Neural cell (in vitro differentiated cells): ENCODE data around the gene INPP5F. TPM values are rescaled to one million over a fixed set of nuclear protein-coding genes. Genes with fewer than 3 reads are reported as not detected.

Source experiments
- H2AFZ ChIP-seq: fragments of 200-600, 300-800 bp; sonication (generic), shearing (Covaris generic); 2 replicates; pipeline ENCODE4 v1.6.0; 2014; ENCODE audit warnings: low read depth, mild to moderate bottlenecking, antibody characterized with exemption, low read length, moderate library complexity
- H3F3A ChIP-seq: fragments of 200-600 bp; shearing (Covaris generic); 2 replicates; pipeline ENCODE4 v1.6.1; 2016; ENCODE audit warnings: mild to moderate bottlenecking, moderate library complexity, mixed read lengths, antibody characterized with exemption, low read length; ENCODE audit not compliant: insufficient read depth, poor library complexity, severe bottlenecking
- H3K27ac ChIP-seq: fragments of 200-600, 300-800 bp; sonication (generic), shearing (Covaris generic); 2 replicates; pipeline ENCODE4 v1.5.1; 2014; ENCODE audit warnings: mild to moderate bottlenecking, low read length, moderate library complexity
- H3K27me3 ChIP-seq: fragments of 300-800, 200-600 bp; sonication (generic), shearing (Covaris generic); 2 replicates; pipeline ENCODE4 v1.6.0; 2014; ENCODE audit warnings: mild to moderate bottlenecking, low read depth, low read length, moderate library complexity; ENCODE audit not compliant: insufficient read depth
- H3K36me3 ChIP-seq: fragments of 300-800, 200-600 bp; sonication (generic), shearing (Covaris generic); 2 replicates; pipeline ENCODE4 v1.5.1; 2014; ENCODE audit warnings: mild to moderate bottlenecking, antibody characterized with exemption, low read length, moderate library complexity; ENCODE audit not compliant: insufficient read depth
- H3K4me2 ChIP-seq: fragments of 300-800, 200-600 bp; sonication (generic), shearing (Covaris generic); 2 replicates; pipeline ENCODE4 v1.6.0; 2014; ENCODE audit warnings: mild to moderate bottlenecking, low read length
- H3K4me3 ChIP-seq: fragments of 300-800, 200-600 bp; sonication (generic), shearing (Covaris generic); 2 replicates; pipeline ENCODE4 v1.5.1; 2014; ENCODE audit warnings: mild to moderate bottlenecking, low read length, moderate library complexity
- H3K79me2 ChIP-seq: fragments of 200-600 bp; shearing (Covaris generic); replicated peaks from 2 replicates; pipeline ENCODE4 v1.6.0; 2014; ENCODE audit warnings: mild to moderate bottlenecking, low read length, moderate library complexity; ENCODE audit not compliant: insufficient read depth
- H3K9ac ChIP-seq: fragments of 300-800, 200-600 bp; sonication (generic), shearing (Covaris generic); 2 replicates; pipeline ENCODE4 v1.6.1; 2016; ENCODE audit warnings: mild to moderate bottlenecking, low read length, mixed read lengths
- H3K9me2 ChIP-seq: fragments of 200-600 bp; shearing (Covaris generic); 2 replicates; pipeline ENCODE4 v1.6.1; 2016; ENCODE audit warnings: mild to moderate bottlenecking, low read length, mixed read lengths; ENCODE audit not compliant: insufficient read depth
- H3K9me3 ChIP-seq: fragments of 200-600, 300-800 bp; sonication (generic), shearing (Covaris generic); 2 replicates; pipeline ENCODE4 v1.6.1; 2016; ENCODE audit warnings: mild to moderate bottlenecking, mixed run types, low read length, moderate library complexity, mixed read lengths
- H4K20me1 ChIP-seq: fragments of 200-600 bp; shearing (Covaris generic); 2 replicates; pipeline ENCODE4 v1.6.1; 2016; ENCODE audit warnings: mild to moderate bottlenecking, mixed run types; ENCODE audit not compliant: insufficient read depth
- CTCF ChIP-seq: fragments of 450-650 bp; IDR thresholded peaks from 2 replicates; pipeline ENCODE4 v1.5.1; 2014; ENCODE audit warnings: antibody characterized with exemption, mild to moderate bottlenecking, moderate library complexity; ENCODE audit not compliant: poor library complexity, severe bottlenecking
- EP300 ChIP-seq: fragments of 450-650 bp; conservative IDR thresholded peaks from 2 replicates; pipeline ENCODE4 v1.6.1; 2014; ENCODE audit warnings: antibody characterized with exemption, mild to moderate bottlenecking, moderate library complexity; ENCODE audit not compliant: poor library complexity, severe bottlenecking
- EZH2 ChIP-seq: fragments of 200-600, 300-800 bp; shearing (Covaris generic), sonication (generic); IDR thresholded peaks from 2 replicates; pipeline ENCODE4 v1.6.1; 2014; ENCODE audit warnings: antibody characterized with exemption, low read length, borderline replicate concordance, mild to moderate bottlenecking; ENCODE audit not compliant: insufficient read depth, poor library complexity, severe bottlenecking
- MXI1 ChIP-seq: fragments of 450-650 bp; conservative IDR thresholded peaks from 2 replicates; pipeline ENCODE4 v1.6.1; 2014; ENCODE audit warnings: antibody characterized with exemption, mild to moderate bottlenecking; ENCODE audit not compliant: poor library complexity, severe bottlenecking
- POLR2AphosphoS5 ChIP-seq: IDR thresholded peaks from 2 replicates; pipeline ENCODE4 v1.6.1; 2012
- RAD21 ChIP-seq: fragments of 450-650 bp; conservative IDR thresholded peaks from 2 replicates; pipeline ENCODE4 v1.6.1; 2014; ENCODE audit warnings: antibody characterized with exemption, mild to moderate bottlenecking, moderate library complexity
- REST ChIP-seq: IDR thresholded peaks from 2 replicates; pipeline ENCODE4 v1.6.1; 2012; ENCODE audit warnings: borderline replicate concordance
- SMC3 ChIP-seq: fragments of 450-650 bp; conservative IDR thresholded peaks from 2 replicates; pipeline ENCODE4 v1.6.1; 2014; ENCODE audit warnings: antibody characterized with exemption, mild to moderate bottlenecking, moderate library complexity; ENCODE audit not compliant: poor library complexity
- TAF1 ChIP-seq: IDR thresholded peaks from 2 replicates; pipeline ENCODE4 v1.6.1; 2012; ENCODE audit warnings: low read depth
- polyA plus RNA-seq: library from polyadenylated mRNA; depleted of rRNA; stranded (reverse); fragments of >200 nt; gene quantifications from 2 replicates; pipeline ENCODE4 v1.2.3, GENCODE V29; 2014

The INPP5F gene
- polyA plus RNA-seq, 1 donor from 2014 or later, result 114 TPM

- Histone ChIP-seq H3K79me2 (no peaks in the 10 kb centered on the region), H3K4me3 (no peak overlapping the region), H3F3A (no peaks in the 10 kb centered on the region), H4K20me1 (no peaks in the 10 kb centered on the region), H3K36me3 (no peaks in the 10 kb centered on the region), H3K27ac (no peak overlapping the region), H3K9me3 (no peaks in the 10 kb centered on the region), H2AFZ (no peak overlapping the region), H3K9me2 (no peaks in the 10 kb centered on the region), H3K9ac (no peak overlapping the region), H3K27me3 (no peaks in the 10 kb centered on the region), H3K4me2 (no peak overlapping the region)
- TF ChIP-seq EP300 (no peak), MXI1 (no peak), CTCF (no peak), SMC3 (no peak), RAD21 (no peak), REST (no peak), POLR2AphosphoS5 (no peak), EZH2 (no peak), TAF1 (no peak)
Observed at GRCh38 chr10:119759832-119760231, 34.0 kb downstream of the INPP5F start.

GRCh38 chr10:119761106-119761505 is 35.3 kb downstream of the INPP5F start:
- Histone ChIP-seq H3K4me2 (no peak overlapping the region), H3K36me3 (no peaks in the 10 kb centered on the region), H3K9ac (no peak overlapping the region), H2AFZ (no peak overlapping the region), H3K27ac (no peak overlapping the region), H4K20me1 (no peaks in the 10 kb centered on the region), H3K4me3 (no peak overlapping the region), H3K27me3 (no peaks in the 10 kb centered on the region), H3K9me3 (no peaks in the 10 kb centered on the region), H3K9me2 (no peaks in the 10 kb centered on the region), H3K79me2 (no peaks in the 10 kb centered on the region), H3F3A (no peaks in the 10 kb centered on the region)
- TF ChIP-seq RAD21 (no peak), CTCF (no peak), EP300 (no peak), REST (no peak), SMC3 (no peak), TAF1 (no peak), EZH2 (no peak), POLR2AphosphoS5 (no peak), MXI1 (no peak)
